CD4-positive, alpha-beta T cell treated with Interferon alpha-2 for 1 hour (primary cell): ENCODE measurements around the gene C5orf52.
"Not testable (repeated sequence)": the region's sequence is repeated elsewhere in the genome, so short reads cannot be mapped to it uniquely, and the experiment has no call there.

Source experiments
- DNase-seq, 2 donors: peaks; one replicate each; pipeline ENCODE4 v3.0.0-alpha.2; 2020 to 2022

Gene C5orf52

DNA sequence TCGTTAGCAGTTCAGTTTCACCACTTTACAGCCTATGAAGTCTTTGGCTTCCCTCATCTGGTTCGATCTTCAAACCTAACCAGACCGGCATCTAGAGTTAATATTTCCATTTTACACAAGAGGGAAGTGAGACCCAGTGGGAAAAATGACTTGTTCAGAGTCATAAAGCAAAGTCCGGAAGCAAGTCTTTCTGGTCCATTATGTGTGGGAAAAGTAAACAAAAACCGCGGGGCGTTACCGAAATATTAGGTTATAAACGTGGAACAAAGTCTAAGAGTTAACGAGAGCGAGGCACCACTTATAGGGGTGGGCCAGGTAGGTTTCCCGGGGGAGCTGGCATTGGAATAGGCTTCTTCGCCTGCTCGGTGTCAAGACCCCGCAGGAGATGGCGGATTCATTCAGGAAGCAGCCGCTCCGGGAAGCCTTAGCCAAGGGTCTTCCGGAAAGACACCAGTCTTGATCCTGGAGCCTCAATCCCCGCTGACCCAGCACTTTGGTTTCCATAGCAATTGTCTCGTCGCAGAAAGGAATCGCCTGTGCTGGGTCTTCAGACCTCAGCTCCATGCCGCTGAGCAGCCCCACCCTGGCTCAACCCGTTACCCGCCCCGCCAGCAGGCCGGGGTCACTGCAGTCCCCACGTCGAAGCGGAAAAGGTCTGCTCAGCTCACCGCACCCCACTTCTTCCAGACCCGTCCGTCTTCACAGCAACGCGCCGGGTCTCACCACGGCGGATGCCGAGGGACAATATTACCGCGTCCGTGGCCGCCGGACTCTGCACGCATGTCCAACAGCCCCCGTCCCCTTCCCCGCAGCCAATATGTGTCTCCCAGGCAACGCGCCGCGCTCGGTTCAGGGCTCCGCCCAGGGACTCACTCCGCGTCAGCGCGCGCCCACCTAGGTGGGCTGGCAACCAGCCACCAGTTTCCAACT is at the start of gene C5orf52:
C5orf52 (plus strand) TSS at position 872 of the 930 bp plus-strand sequence. CDS start 82 bp downstream, outside the sequence.
- peak in 1 of 2 donors; percentile 14 for DNase-seq

- no peak for DNase-seq
Measured at GRCh38 chr5:157624144-157624543, 47.2 kb upstream of the C5orf52 start.

DNA sequence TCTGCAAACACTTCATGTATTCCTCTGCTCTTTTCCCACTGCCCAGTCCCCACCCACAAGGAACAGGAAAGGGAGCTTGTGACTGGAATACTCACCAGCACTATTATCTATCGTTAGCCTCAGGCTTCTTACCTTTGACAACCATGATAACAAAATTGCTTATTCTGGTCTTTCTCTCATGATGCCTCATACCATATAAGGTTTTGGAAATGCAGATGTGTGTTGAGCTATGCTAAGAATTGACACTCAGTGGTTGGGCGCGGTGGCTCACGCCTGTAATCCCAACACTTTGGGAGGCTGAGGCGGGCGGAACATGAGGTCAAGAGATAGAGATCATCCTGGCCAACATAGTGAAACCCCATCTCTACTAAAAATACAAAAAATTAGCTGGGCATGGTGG is 44.5 kb upstream of the C5orf52 start:
- no peak for DNase-seq

GRCh38 chr5:157630341-157630740 is 41.0 kb upstream of the C5orf52 start:
- DNase-seq: no peak

GRCh38 chr5:157640406-157641066 is 30.8 kb upstream of the C5orf52 start:
- DNase-seq: no peak

- no peak for DNase-seq
Measured at GRCh38 chr5:157648275-157648990, 22.9 kb upstream of the C5orf52 start.

GRCh38 chr5:157649101-157649500 is 22.2 kb upstream of the C5orf52 start:
- DNase-seq: no peak

DNA sequence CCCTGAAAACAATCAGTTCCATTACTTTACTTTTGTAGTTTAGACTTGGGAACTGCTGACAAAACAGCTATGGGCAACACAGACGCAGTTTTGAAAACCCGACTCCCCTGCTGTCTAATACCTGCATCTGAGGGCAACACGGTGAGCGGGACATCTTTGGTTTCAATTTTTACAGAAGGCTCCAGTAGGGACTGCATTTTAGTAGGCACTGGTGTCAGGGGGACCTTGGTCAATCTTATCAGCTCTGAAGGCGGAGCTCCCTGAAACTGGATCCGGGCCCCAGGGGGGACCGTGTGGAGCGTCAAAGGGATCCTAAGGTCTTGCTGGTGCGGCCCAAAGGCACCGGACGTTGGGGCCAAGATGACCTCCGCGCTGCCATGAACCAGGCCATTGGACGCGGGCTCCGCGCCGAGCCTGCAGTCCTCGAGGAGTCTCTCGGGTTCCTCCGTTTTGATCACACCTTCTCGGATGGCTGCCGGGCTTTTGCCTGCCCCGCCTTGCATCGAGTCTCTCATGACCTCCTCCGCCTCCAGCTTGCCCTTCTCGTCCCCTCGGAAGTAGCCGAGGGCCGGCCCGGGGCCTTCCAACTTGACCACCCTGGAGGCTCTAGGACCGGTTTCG is 20.2 kb upstream of the C5orf52 start:
- DNase-seq: no peak

DNA sequence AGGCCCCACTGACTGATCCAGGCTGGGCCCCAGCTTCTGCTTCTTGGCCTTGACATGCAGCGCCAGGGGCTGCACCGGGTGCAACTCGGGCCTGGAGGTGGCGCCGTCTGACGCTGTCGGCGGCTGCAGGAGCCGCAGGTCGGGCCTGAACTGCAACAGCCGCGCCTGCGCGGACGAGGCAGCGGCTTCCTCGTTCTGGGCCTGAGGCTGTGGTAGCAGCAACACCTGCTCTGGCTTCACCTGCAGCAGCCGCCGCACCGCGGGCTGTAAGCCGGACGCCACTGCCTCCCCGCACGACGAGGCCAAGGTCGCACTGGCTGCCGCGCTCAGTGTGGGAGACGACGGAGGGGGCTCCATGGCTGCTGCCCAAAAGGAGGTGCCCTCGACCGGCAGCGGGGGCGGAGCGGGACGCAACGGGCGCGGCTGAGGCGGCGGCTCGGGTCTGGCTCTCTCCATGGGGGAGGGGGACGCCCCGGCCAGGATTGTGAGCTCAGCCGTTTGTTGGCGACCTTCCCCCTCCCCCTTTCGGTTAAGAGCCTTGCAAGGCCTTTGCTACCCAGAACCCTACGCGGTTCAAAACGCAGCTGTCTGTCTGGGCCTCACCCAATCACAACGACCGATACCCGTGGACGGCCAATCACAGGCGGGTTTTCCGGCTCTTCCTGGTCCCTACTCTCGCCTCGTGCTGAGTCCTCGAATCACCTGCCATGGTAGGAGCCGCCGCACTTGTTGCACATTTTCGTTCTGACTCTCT is 19.5 kb upstream of the C5orf52 start:
- DNase-seq: peak; percentile 88 to 89

DNA sequence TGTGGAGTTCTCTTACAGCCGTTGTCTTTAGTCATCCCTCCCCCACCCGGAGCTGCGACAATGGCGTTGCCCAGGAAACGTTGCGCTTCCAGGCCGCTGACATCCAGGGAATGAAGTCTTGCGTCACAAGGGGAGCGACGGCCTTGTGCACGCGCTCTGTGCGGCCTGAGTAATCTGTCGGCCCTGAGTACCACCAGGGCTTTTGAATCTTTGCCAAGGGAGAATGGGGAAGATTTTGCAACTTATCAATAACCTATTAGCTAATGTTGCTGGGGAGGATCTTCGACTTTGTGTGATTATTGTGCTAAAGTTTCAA is 19.0 kb upstream of the C5orf52 start, which contains the start of gene SOX30:
SOX30 (minus strand) TSS at position 62 of the 316 bp plus-strand sequence. CDS start 360 bp downstream, outside the sequence.
- no peak for DNase-seq

DNA sequence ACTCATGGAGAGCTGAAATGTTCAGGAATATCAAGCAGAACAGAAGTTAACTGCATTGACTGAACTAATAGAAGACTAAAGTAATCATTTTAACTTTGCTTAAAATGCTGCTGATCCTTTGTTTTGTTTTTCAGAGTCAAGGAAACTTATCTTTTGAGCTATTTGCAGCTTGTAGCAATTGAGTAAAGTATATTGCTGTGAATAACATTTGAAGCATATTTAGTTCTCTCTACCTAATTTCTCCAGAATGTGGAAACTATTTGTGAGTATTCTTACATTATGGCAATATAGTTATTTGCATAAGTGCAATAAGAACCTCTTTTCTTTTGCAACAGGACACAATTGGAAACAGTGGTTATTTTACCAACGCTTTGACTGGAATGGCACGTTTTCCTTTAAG is 13.8 kb upstream of the C5orf52 start:
- DNase-seq: no peak

GRCh38 chr5:157658893-157659292 is 12.4 kb upstream of the C5orf52 start:
- no peak for DNase-seq

GRCh38 chr5:157659868-157660660 is 11.3 kb upstream of the C5orf52 start:
- no peak for DNase-seq

GRCh38 chr5:157665467-157666070 is 5.8 kb upstream of the C5orf52 start:
- peak in 1 of 2 donors; percentile 26 for DNase-seq

- no peak for DNase-seq
Measured at GRCh38 chr5:157668356-157668755, 3.0 kb upstream of the C5orf52 start.

- DNase-seq: no peak
Measured at GRCh38 chr5:157669701-157670097, 1.6 kb upstream of the C5orf52 start.

- DNase-seq: no peak
Measured at GRCh38 chr5:157671592-157672330, 428 bp downstream of the C5orf52 start.

GRCh38 chr5:157672976-157673375 is 1.6 kb downstream of the C5orf52 start:
- no peak for DNase-seq

- not testable (repeated sequence) for DNase-seq
Measured at GRCh38 chr5:157674351-157674750, 3.0 kb downstream of the C5orf52 start.

GRCh38 chr5:157677931-157678330 is 6.6 kb downstream of the C5orf52 start:
- no peak for DNase-seq
